SK-N-SH treated with all-trans-retinoic acid at 6 μM for 48 hours (cell line): ENCODE data around the gene ZNF100.
"Not testable (repeated sequence)": the region's sequence is repeated elsewhere in the genome, so short reads cannot be mapped to it uniquely, and the experiment has no call there.

Experiments used
- ATAC-seq: fragments of 200-7000 bp; cut with Tn5 transposase; 3 replicates; pipeline ENCODE4 v1.9.1; 2020; ENCODE audit warnings: mild to moderate bottlenecking, moderate library complexity
- ARNTL ChIP-seq: fragments of 450-650 bp; formaldehyde crosslinking; IDR thresholded peaks from 2 replicates; pipeline ENCODE4 v1.5.0; 2020; ENCODE audit warnings: low read depth, mild to moderate bottlenecking, moderate library complexity, borderline replicate concordance
- BACH2 ChIP-seq: fragments of 250-450 bp; sonication (Bioruptor Pico); IDR thresholded peaks from 2 replicates; pipeline ENCODE4 v1.9.0; 2021; ENCODE audit warnings: mild to moderate bottlenecking, borderline replicate concordance
- ESRRG ChIP-seq: fragments of 250-450 bp; sonication (Bioruptor Pico); IDR thresholded peaks from 2 replicates; pipeline ENCODE4 v1.6.1; 2021; ENCODE audit warnings: mild to moderate bottlenecking
- GLIS3 ChIP-seq: fragments of 250-450 bp; sonication (Bioruptor Pico); IDR thresholded peaks from 2 replicates; pipeline ENCODE4 v1.5.0; 2020; ENCODE audit warnings: mild to moderate bottlenecking, moderate library complexity
- ISL1 ChIP-seq: fragments of 250-450 bp; sonication (Bioruptor Pico); IDR thresholded peaks from 2 replicates; pipeline ENCODE4 v2.1.2; 2022; ENCODE audit warnings: mild to moderate bottlenecking, moderate library complexity
- OSR1 ChIP-seq: fragments of 250-450 bp; sonication (Bioruptor Pico); IDR thresholded peaks from 2 replicates; pipeline ENCODE4 v1.8.0; 2022; ENCODE audit warnings: moderate library complexity, mild to moderate bottlenecking, inconsistent platforms
- PATZ1 ChIP-seq: fragments of 250-450 bp; sonication (Bioruptor Pico); IDR thresholded peaks from 2 replicates; pipeline ENCODE4 v1.8.0; 2020; ENCODE audit warnings: mild to moderate bottlenecking, moderate library complexity, borderline replicate concordance
- PPARA ChIP-seq: fragments of 250-450 bp; sonication (Bioruptor Pico); IDR thresholded peaks from 2 replicates; pipeline ENCODE4 v1.5.0; 2020; ENCODE audit warnings: mild to moderate bottlenecking, borderline replicate concordance
- RARB ChIP-seq: fragments of 250-450 bp; sonication (Bioruptor Pico); IDR thresholded peaks from 2 replicates; pipeline ENCODE4 v1.8.0; 2021; ENCODE audit warnings: mild to moderate bottlenecking, moderate library complexity
- TOX ChIP-seq: fragments of 250-450 bp; sonication (Bioruptor Pico); IDR thresholded peaks from 2 replicates; pipeline ENCODE4 v1.8.0; 2021; ENCODE audit warnings: mild to moderate bottlenecking, moderate library complexity, borderline replicate concordance
- ZC3H10 ChIP-seq: fragments of 250-450 bp; sonication (Bioruptor Pico); IDR thresholded peaks from 2 replicates; pipeline ENCODE4 v1.5.1; 2021; ENCODE audit warnings: mild to moderate bottlenecking, moderate library complexity
- ZFP3 ChIP-seq: fragments of 250-450 bp; sonication (Bioruptor Pico); IDR thresholded peaks from 2 replicates; pipeline ENCODE4 v1.5.0; 2020; ENCODE audit warnings: mild to moderate bottlenecking, moderate library complexity
- ZFP30 ChIP-seq: fragments of 450-650 bp; formaldehyde crosslinking; IDR thresholded peaks from 2 replicates; pipeline ENCODE4 v1.5.0; 2022; ENCODE audit warnings: mild to moderate bottlenecking, moderate library complexity
- ZNF565 ChIP-seq: fragments of 450-650 bp; formaldehyde crosslinking; conservative IDR thresholded peaks from 2 replicates; pipeline ENCODE4 v1.5.0; 2020; ENCODE audit warnings: low read depth, mild to moderate bottlenecking, moderate library complexity
- ZNF70 ChIP-seq: fragments of 450-650 bp; formaldehyde crosslinking; IDR thresholded peaks from 2 replicates; pipeline ENCODE4 v1.5.0; 2020; ENCODE audit warnings: mild to moderate bottlenecking, moderate library complexity
- ZNF8 ChIP-seq: fragments of 450-650 bp; formaldehyde crosslinking; IDR thresholded peaks from 2 replicates; pipeline ENCODE4 v1.5.0; 2020; ENCODE audit warnings: mild to moderate bottlenecking, moderate library complexity
- TF ChIP-seq, protein P1 (sequence below): fragments of 250-450 bp; sonication (Bioruptor Pico); IDR thresholded peaks from 2 replicates; pipeline ENCODE4 v1.8.0; 2021; ENCODE audit warnings: low read depth, mild to moderate bottlenecking, moderate library complexity, borderline replicate concordance

Gene ZNF100

DNA sequence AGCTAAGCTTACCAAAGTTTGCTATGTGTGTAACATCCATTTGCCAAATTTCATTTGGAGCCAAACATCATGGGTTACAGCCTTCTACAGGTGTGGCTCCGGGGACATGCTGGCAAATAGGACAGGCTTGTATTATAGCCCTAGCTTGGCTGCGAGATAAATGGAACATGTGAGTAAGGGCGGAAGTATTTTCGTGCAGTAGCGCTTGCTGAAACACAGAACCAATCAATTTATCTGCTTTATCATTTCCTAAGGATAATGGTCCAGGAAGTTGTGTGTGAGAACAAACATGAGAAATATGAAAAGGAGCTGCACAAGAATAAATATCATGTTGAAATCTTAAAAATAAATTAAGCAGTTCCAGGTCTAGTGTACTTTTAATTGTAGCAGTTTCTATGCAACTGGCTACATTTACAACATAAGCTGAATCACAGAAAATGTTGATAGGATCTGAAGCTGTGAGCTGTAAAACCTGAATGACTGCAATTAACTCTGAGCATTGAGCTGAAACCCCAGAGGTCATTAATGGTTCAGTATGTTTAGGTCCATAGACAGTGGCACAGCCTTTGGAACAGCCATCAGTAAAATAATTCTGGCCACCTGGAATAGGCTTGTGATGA, 22.2 kb upstream of the ZNF100 start:
- ATAC-seq: no peak
- TF ChIP-seq ZFP3 (no peak), GLIS3 (no peak), ESRRG (no peak), OSR1 (CRISPR knock-in tag) (no peak), RARB (CRISPR knock-in tag) (no peak), ZC3H10 (no peak), BACH2 (CRISPR knock-in tag) (no peak)

DNA sequence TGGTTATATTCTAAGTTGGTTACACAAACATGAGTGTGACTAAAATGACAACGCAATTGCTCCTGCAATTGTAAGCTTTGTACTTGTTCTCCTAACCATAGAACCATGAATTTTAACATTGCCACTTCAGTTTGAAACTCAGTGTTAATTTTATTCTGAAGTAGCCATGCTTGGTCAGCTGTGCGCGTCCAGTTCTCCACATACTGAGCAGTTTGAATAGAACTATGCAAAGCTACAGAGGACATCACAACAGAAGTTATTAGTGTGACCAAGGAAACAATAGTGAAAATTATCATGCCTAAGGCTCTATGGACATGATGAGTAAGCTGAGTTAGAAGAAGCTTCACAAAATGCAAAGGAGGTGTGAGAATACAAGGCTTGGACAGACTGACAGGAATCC, 19.6 kb upstream of the ZNF100 start:
- TF ChIP-seq PPARA (CRISPR knock-in tag) (no peak), TOX (no peak), ZNF70 (CRISPR knock-in tag) (no peak), PATZ1 (CRISPR knock-in tag) (no peak), ISL1 (CRISPR knock-in tag) (no peak), ZC3H10 (no peak), RARB (CRISPR knock-in tag) (no peak), ZNF8 (CRISPR knock-in tag) (no peak), ZNF565 (CRISPR knock-in tag) (no peak)
- TF ChIP-seq, protein P1, sequence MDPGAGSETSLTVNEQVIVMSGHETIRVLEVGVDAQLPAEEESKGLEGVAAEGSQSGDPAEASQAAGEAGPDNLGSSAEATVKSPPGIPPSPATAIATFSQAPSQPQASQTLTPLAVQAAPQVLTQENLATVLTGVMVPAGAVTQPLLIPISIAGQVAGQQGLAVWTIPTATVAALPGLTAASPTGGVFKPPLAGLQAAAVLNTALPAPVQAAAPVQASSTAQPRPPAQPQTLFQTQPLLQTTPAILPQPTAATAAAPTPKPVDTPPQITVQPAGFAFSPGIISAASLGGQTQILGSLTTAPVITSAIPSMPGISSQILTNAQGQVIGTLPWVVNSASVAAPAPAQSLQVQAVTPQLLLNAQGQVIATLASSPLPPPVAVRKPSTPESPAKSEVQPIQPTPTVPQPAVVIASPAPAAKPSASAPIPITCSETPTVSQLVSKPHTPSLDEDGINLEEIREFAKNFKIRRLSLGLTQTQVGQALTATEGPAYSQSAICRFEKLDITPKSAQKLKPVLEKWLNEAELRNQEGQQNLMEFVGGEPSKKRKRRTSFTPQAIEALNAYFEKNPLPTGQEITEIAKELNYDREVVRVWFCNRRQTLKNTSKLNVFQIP: no peak

DNA sequence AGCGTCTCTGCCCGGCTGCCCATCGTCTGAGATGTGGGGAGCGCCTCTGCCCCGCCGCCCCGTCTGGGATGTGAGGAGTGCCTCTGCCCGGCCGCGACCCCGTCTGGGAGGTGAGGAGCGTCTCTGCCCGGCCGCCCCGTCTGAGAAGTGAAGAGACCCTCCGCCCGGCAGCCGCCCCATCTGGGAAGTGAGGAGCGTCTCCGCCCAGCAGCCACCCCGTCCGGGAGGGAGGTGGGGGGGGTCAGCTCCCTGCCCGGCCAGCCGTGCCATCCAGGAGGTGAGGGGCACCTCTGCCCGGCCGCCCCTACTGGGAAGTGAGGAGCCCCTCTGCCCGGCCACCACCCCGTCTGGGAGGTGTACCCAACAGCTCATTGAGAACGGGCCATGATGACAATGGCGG, 8.4 kb upstream of the ZNF100 start:
- ATAC-seq: not testable (repeated sequence)

More for the DNA sequence above, 19.6 kb upstream of the ZNF100 start:
- no peak for ATAC-seq

GRCh38 chr19:21766705-21767064, 694 bp downstream of the ZNF100 start:
- peak; percentile 40 for ATAC-seq

DNA sequence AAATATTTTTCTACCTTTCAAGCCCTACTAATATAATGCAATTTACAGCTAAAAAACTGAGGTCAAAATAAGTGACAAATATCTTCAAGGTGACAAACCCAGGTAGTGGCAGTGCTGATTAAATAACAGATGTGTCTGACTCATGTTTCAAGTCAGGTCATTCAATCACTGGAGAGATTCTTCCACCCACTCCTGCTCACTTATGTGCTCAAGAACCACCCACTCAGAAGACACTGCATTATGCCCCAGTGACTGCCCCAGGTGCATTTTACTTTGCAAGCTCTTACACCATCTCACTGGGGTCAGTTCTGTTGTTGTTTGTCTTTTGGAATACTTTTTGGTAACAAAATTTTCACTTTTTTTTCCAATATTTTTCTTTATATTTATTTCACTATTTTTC, 2.2 kb downstream of the ZNF100 start:
- TF ChIP-seq ISL1 (CRISPR knock-in tag) (no peak), ZFP30 (CRISPR knock-in tag) (no peak), RARB (CRISPR knock-in tag) (no peak), ZC3H10 (no peak), ARNTL (CRISPR knock-in tag) (no peak), ZNF8 (CRISPR knock-in tag) (no peak), TOX (no peak)
- TF ChIP-seq, protein P1: no peak
- no peak for ATAC-seq

GRCh38 chr19:21761547-21761946, 5.8 kb downstream of the ZNF100 start:
- not testable (repeated sequence) for ATAC-seq

DNA sequence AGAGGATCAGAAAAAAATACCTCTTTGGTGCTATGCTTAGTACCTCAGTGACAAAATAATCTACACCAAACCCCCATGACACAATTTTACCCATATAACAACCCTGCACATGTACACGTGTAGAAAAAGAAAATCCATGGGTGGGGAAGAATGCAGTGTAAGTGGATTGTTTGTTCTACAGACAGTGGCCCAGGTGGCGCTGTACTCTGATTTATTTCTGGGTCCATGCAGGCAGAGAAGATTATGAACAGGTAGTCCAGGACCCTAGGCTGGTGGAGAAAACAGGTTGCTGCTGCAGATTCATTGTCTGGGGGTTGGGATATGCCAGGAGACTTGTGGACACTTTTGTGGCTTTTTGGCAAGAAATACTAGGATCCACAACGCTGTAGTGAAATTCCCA, 9.1 kb downstream of the ZNF100 start:
- TF ChIP-seq RARB (CRISPR knock-in tag) (no peak), PPARA (CRISPR knock-in tag) (no peak), ESRRG (no peak), ZNF70 (CRISPR knock-in tag) (no peak), OSR1 (CRISPR knock-in tag) (no peak), PATZ1 (CRISPR knock-in tag) (no peak)
- ATAC-seq: no peak
